Colonic mucosa (tissue), 4 donors: ENCODE data around the gene MCC. TPM values are rescaled to one million over a fixed set of nuclear protein-coding genes. Genes with fewer than 3 reads are reported as not detected.

Source experiments
- DNase-seq: peaks from one replicate; pipeline ENCODE4 v3.0.0-alpha.2; 2020
- H3K27ac ChIP-seq: fragments of 200-600 bp; one replicate; pipeline ENCODE4 v1.8.0; 2021
- H3K27me3 ChIP-seq: fragments of 200-600 bp; one replicate; pipeline ENCODE4 v1.8.0; 2021
- H3K36me3 ChIP-seq: fragments of 200-600 bp; one replicate; pipeline ENCODE4 v1.8.0; 2021
- H3K4me1 ChIP-seq: fragments of 200-600 bp; one replicate; pipeline ENCODE4 v1.8.0; 2021; ENCODE audit warnings: mild to moderate bottlenecking
- H3K4me3 ChIP-seq: fragments of 200-600 bp; one replicate; pipeline ENCODE4 v1.8.0; 2021
- H3K9ac ChIP-seq, 2 donors: one replicate each; pipeline ENCODE4 v1.7.0; 2013; ENCODE audit warnings: control low read depth in 2 of 2, low read depth in 2 of 2, low read length in 2 of 2
- H3K9me3 ChIP-seq: fragments of 200-600 bp; one replicate; pipeline ENCODE4 v1.8.0; 2021
- intact Hi-C: fragments of 100-400 bp; cut with DNase I; formaldehyde crosslinking; loops from one replicate; pipeline ENCODE4 v1.14.1; 2022
- total RNA-seq, 2 donors: library from RNA; stranded (reverse); fragmentation: NEBNext Ultra II Directional in 1 of 2; extraction: Animal tissue kit (Norgen Biotek cat#: 25700) in 1 of 2; gene quantifications; one replicate each; pipeline ENCODE4 v1.2.1, GENCODE V29; 2021
- TF ChIP-seq, protein P1 (sequence below): fragments of 200-600 bp; IDR thresholded peaks from one replicate; pipeline ENCODE4 v1.8.0; 2022; ENCODE audit warnings: antibody characterized with exemption, mild to moderate bottlenecking
- donor health status: healthy.
- donor health status: DM: no; HTN: no; CAD: no.
- donor health status: DM: no; HTN: no; CAD: no.

MCC gene
- total RNA-seq, 2 donors from 2014 or later: 1.9 to 3.1 TPM

DNA sequence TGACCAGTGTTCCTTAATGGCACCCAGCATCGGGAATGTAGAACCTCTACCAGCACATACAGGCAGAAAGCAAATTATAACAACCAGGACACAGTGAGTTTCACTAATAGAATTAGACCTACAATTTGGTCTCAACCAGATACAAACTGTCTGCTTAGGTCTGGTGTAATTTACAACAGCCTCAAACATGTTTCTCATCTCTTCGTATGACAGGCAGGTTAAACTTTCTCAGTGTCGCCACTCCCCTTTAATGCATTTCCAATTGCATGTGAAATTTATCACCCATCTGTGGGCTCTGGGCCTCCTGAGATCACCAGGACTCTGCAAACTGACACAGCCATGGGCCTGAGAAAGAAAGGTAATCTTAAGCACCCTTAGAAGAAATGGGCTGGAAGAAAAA is 293.0 kb downstream of the MCC start:
- H3K4me1 ChIP-seq: no peaks in the 10 kb centered on the region
- intact Hi-C loops: no loop called here
- H3K9me3 ChIP-seq: no peaks in the 10 kb centered on the region
- H3K27ac ChIP-seq: no peak overlapping the region
- no peaks in the 10 kb centered on the region for H3K36me3 ChIP-seq
- H3K27me3 ChIP-seq: no peaks in the 10 kb centered on the region
- no peak overlapping the region for H3K4me3 ChIP-seq
- DNase-seq: no peak
- TF ChIP-seq, protein P1, sequence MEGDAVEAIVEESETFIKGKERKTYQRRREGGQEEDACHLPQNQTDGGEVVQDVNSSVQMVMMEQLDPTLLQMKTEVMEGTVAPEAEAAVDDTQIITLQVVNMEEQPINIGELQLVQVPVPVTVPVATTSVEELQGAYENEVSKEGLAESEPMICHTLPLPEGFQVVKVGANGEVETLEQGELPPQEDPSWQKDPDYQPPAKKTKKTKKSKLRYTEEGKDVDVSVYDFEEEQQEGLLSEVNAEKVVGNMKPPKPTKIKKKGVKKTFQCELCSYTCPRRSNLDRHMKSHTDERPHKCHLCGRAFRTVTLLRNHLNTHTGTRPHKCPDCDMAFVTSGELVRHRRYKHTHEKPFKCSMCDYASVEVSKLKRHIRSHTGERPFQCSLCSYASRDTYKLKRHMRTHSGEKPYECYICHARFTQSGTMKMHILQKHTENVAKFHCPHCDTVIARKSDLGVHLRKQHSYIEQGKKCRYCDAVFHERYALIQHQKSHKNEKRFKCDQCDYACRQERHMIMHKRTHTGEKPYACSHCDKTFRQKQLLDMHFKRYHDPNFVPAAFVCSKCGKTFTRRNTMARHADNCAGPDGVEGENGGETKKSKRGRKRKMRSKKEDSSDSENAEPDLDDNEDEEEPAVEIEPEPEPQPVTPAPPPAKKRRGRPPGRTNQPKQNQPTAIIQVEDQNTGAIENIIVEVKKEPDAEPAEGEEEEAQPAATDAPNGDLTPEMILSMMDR: no peak
- no peak overlapping the region for H3K9ac ChIP-seq

DNA sequence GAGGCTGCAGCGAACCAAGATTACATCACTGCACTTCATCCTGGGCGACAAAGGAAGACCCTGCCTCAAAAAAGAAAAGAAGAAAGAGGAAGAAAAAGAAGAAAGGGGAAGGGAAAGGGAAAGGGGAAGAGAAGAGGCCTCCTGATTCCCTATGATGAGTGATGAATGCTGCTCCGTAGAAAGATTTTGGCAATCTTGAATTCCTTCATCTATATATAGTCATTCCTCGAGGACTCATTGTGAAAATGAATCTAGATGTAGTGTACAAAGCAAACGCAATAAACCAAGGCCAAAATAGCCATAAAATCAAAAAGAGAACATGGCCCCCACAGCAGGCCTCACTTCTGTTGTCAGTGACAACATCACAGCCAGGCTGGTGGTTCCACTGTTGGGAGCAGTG is 293.7 kb downstream of the MCC start:
- intact Hi-C loops: no loop called here
- Histone ChIP-seq H3K27ac (no peak overlapping the region), H3K4me1 (no peaks in the 10 kb centered on the region), H3K9ac (no peak overlapping the region), H3K36me3 (no peaks in the 10 kb centered on the region), H3K27me3 (no peaks in the 10 kb centered on the region), H3K4me3 (no peak overlapping the region), H3K9me3 (no peaks in the 10 kb centered on the region)
- no peak for DNase-seq
- TF ChIP-seq, protein P1: no peak

DNA sequence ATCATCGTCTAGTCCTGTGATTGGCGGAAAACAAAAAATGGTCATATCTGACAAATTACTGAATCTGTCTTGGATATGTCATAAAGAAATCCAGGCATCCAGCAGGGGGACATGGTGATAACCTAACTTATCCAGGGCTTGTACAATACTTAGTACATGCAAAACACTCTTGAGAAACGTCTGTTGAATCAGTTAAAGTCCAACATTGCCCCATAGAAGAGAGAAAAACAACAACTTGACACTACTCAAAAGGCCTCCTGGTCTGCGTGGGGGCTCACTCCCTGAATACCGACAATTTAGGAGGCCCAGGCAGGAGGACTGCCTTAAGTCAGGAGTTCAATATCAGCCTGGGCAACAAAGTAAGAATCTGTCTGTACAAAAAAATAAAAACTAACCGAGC is 294.1 kb downstream of the MCC start:
- Histone ChIP-seq H3K27ac (no peak overlapping the region), H3K36me3 (no peaks in the 10 kb centered on the region), H3K4me1 (no peaks in the 10 kb centered on the region), H3K27me3 (no peaks in the 10 kb centered on the region), H3K9me3 (no peaks in the 10 kb centered on the region), H3K4me3 (no peak overlapping the region), H3K9ac (no peak overlapping the region)
- intact Hi-C loops: no loop called here
- TF ChIP-seq, protein P1: no peak
- DNase-seq: no peak

DNA sequence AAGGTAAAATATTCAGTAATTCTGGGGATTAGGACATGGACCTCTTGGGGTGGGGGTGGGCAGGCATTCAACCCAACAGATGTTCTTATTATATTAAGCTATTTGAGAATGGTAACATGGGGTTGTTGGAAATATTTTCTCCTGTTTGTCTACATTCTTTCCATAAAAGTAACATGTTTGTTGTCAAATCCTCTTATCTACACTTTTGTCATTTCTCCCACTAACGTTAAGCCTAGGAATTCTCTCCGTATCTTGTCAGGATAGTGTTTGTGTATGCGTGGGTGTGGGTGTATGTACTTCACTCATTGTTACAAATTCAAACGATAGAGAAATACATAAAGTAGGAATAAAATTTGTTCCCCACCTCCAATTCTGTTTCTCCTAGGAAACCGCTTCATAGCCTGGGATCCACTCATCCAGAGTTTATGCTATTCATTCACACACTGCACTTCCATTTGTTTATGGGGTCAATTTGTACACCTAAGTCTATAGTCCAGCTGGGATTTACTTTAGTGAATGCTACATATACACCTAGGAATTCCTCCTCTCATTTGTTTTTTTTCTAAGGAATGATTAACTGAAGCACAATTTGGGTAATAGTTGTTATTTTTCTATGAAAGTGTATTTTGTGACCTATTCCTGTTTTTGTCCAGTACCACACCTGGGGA is 294.8 kb downstream of the MCC start:
- DNase-seq: no peak
- no peak overlapping the region for H3K27ac ChIP-seq

DNA sequence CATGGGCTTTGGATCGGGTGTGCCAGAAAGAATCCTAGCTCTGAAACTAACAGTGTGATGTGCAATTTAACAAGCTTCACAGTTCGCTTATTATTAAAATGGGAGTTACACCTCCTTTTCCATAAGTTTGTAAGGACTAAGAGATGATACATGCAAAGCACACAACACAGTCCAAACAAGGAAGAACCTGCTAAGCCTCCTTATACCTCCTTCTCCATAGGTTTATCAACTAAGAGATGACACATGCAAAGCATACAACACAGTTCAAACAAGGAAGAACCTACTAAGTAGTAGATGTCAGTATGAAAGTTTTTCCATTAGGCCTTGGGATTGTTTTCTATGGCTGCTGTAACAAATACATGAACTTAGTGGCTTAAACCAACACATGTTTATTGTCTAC is 295.7 kb downstream of the MCC start:
- no peak overlapping the region for H3K4me3 ChIP-seq
- H3K27ac ChIP-seq: no peak overlapping the region
- TF ChIP-seq, protein P1: no peak
- no peaks in the 10 kb centered on the region for H3K36me3 ChIP-seq
- no peak overlapping the region for H3K9ac ChIP-seq
- no peak for DNase-seq
- H3K9me3 ChIP-seq: no peaks in the 10 kb centered on the region
- intact Hi-C loops: no loop called here
- no peaks in the 10 kb centered on the region for H3K27me3 ChIP-seq
- H3K4me1 ChIP-seq: no peaks in the 10 kb centered on the region

More for the DNA sequence above, 294.8 kb downstream of the MCC start:
- no peaks in the 10 kb centered on the region for H3K9me3 ChIP-seq
- no peak overlapping the region for H3K9ac ChIP-seq
- TF ChIP-seq, protein P1: no peak
- H3K4me3 ChIP-seq: no peak overlapping the region
- H3K27me3 ChIP-seq: no peaks in the 10 kb centered on the region
- no peaks in the 10 kb centered on the region for H3K36me3 ChIP-seq
- intact Hi-C loops: no loop called here
- no peaks in the 10 kb centered on the region for H3K4me1 ChIP-seq
